Measurements from ENCODE around the gene PCBP3. TPM values are rescaled to one million over a fixed set of nuclear protein-coding genes. Genes with fewer than 3 reads are reported as not detected.

PCBP3 gene
- total RNA-seq, 2 experiments from 2014 or later = 3.4 to 3.8 TPM

- H3K4me3 ChIP-seq (ENCODE audit: low read length) = no peak overlapping the region
- no peak overlapping the region for H3K27ac Mint-ChIP-seq
- no peaks in the 10 kb centered on the region for H3K27me3 Mint-ChIP-seq
- no peaks in the 10 kb centered on the region for H3K9me3 ChIP-seq (ENCODE audit: control insufficient read depth in 1 of 2, insufficient read depth in 1 of 2, low read length in 2 of 2)
- H3K9me3 Mint-ChIP-seq = no peaks in the 10 kb centered on the region
- ChIA-PET POLR2A (no interaction called here), CTCF (no interaction called here)
- peaks cover 3% of the 10 kb centered on the region for H3K36me3 Mint-ChIP-seq (ENCODE audit: low read depth)
- no peaks in the 10 kb centered on the region for H3K36me3 ChIP-seq (ENCODE audit: insufficient read depth, low read length)
- no peak overlapping the region for H3K27ac ChIP-seq (ENCODE audit: low read depth in 1 of 2, low read length in 2 of 2)
- intact Hi-C loops (cut with DNase I, micrococcal nuclease) = no loop called here
- DNase-seq = no peak
- H3K27me3 ChIP-seq (ENCODE audit: control insufficient read depth in 1 of 2, insufficient read depth in 2 of 2, low read length in 2 of 2) = no peaks in the 10 kb centered on the region
- no peaks in the 10 kb centered on the region for H3K4me1 ChIP-seq (ENCODE audit: insufficient read depth, low read length)
- peaks cover 9% of the 10 kb centered on the region for H3K4me1 Mint-ChIP-seq (ENCODE audit: low read depth)
- no peak overlapping the region for H3K4me3 Mint-ChIP-seq
- ATAC-seq (ENCODE audit: poor library complexity) = no peak
- TF ChIP-seq, protein P1, sequence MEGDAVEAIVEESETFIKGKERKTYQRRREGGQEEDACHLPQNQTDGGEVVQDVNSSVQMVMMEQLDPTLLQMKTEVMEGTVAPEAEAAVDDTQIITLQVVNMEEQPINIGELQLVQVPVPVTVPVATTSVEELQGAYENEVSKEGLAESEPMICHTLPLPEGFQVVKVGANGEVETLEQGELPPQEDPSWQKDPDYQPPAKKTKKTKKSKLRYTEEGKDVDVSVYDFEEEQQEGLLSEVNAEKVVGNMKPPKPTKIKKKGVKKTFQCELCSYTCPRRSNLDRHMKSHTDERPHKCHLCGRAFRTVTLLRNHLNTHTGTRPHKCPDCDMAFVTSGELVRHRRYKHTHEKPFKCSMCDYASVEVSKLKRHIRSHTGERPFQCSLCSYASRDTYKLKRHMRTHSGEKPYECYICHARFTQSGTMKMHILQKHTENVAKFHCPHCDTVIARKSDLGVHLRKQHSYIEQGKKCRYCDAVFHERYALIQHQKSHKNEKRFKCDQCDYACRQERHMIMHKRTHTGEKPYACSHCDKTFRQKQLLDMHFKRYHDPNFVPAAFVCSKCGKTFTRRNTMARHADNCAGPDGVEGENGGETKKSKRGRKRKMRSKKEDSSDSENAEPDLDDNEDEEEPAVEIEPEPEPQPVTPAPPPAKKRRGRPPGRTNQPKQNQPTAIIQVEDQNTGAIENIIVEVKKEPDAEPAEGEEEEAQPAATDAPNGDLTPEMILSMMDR (IDR thresholded peaks at IDR 0.05) = no peak
Observed at GRCh38 chr21:45750936-45751335, 107.4 kb downstream of the PCBP3 start.

- Mint-ChIP-seq H3K4me3 (no peak overlapping the region), H3K4me1 (ENCODE audit: low read depth) (peaks cover 9% of the 10 kb centered on the region), H3K27me3 (no peaks in the 10 kb centered on the region), H3K36me3 (ENCODE audit: low read depth) (peaks cover 11% of the 10 kb centered on the region), H3K9me3 (peaks cover 3% of the 10 kb centered on the region), H3K27ac (no peak overlapping the region)
- intact Hi-C loops (cut with DNase I, micrococcal nuclease) = no loop called here
- H3K9me3 ChIP-seq (ENCODE audit: control insufficient read depth in 1 of 2, insufficient read depth in 1 of 2, low read length in 2 of 2) = peaks cover 0 to 3% of the 10 kb centered on the region in 2 experiments
- H3K27me3 ChIP-seq (ENCODE audit: control insufficient read depth in 1 of 2, insufficient read depth in 2 of 2, low read length in 2 of 2) = no peaks in the 10 kb centered on the region
- no peak overlapping the region for H3K4me3 ChIP-seq (ENCODE audit: low read length)
- H3K27ac ChIP-seq (ENCODE audit: low read depth in 1 of 2, low read length in 2 of 2) = no peak overlapping the region
- TF ChIP-seq, protein P1 (IDR thresholded peaks at IDR 0.05) = no peak
- ATAC-seq (ENCODE audit: poor library complexity) = no peak
- DNase-seq = no peak
- CTCF ChIA-PET = no interaction called here
- H3K36me3 ChIP-seq (ENCODE audit: insufficient read depth, low read length) = no peaks in the 10 kb centered on the region
- POLR2A ChIA-PET = no interaction called here
- no peaks in the 10 kb centered on the region for H3K4me1 ChIP-seq (ENCODE audit: insufficient read depth, low read length)
Observed at GRCh38 chr21:45753445-45753844, 109.9 kb downstream of the PCBP3 start.

DNA sequence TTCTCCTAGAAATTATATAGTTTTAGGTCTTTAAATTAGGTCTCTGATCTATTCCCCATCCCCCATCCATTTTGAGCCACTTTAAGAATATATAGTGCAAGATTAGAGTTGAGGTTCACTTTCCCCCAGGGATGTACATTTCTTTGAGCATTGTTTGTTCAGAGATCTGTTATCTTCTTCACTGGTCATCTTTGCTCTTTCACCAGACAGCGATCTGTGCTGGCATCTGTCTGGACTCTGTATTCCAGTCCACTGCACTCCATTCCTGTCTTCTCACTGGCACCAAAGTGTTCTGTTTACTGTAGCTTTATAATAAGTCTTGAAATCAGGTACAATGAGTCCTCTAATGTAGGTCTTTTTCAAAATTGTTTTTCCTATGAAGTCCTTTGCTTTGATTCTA, 112.5 kb downstream of the PCBP3 start:
- Mint-ChIP-seq H3K27me3 (no peaks in the 10 kb centered on the region), H3K4me1 (ENCODE audit: low read depth) (no peaks in the 10 kb centered on the region), H3K27ac (no peak overlapping the region), H3K36me3 (ENCODE audit: low read depth) (peaks cover 11% of the 10 kb centered on the region), H3K9me3 (peaks cover 3% of the 10 kb centered on the region), H3K4me3 (no peak overlapping the region)
- no peaks in the 10 kb centered on the region for H3K4me1 ChIP-seq (ENCODE audit: insufficient read depth, low read length)
- H3K27me3 ChIP-seq (ENCODE audit: control insufficient read depth in 1 of 2, insufficient read depth in 2 of 2, low read length in 2 of 2) = no peaks in the 10 kb centered on the region
- TF ChIP-seq, protein P1 (IDR thresholded peaks at IDR 0.05) = no peak
- H3K9me3 ChIP-seq (ENCODE audit: control insufficient read depth in 1 of 2, insufficient read depth in 1 of 2, low read length in 2 of 2) = peaks cover 0 to 3% of the 10 kb centered on the region in 2 experiments
- ChIA-PET CTCF (no interaction called here), POLR2A (no interaction called here)
- H3K4me3 ChIP-seq (ENCODE audit: low read length) = no peak overlapping the region
- H3K27ac ChIP-seq (ENCODE audit: low read depth in 1 of 2, low read length in 2 of 2) = no peak overlapping the region
- no peak for ATAC-seq (ENCODE audit: poor library complexity)
- intact Hi-C loops (cut with DNase I, micrococcal nuclease) = no loop called here
- no peaks in the 10 kb centered on the region for H3K36me3 ChIP-seq (ENCODE audit: insufficient read depth, low read length)
- DNase-seq = no peak

Measured in CD4-positive, alpha-beta T cell (primary cell).